Osteocyte (in vitro differentiated cells): ENCODE measurements around the gene GPRIN1. TPM values are rescaled to one million over a fixed set of nuclear protein-coding genes. Genes with fewer than 3 reads are reported as not detected.
"Not testable (repeated sequence)": the region's sequence is repeated elsewhere in the genome, so short reads cannot be mapped to it uniquely, and the experiment has no call there.

ENCODE experiments used
- DNase-seq: peaks from one replicate; pipeline ENCODE4 v3.0.0; 2021; ENCODE audit warnings: mixed read lengths; ENCODE audit not compliant: unreplicated experiment; ENCODE audit errors: extremely low spot score
- H3K27ac Mint-ChIP-seq: one replicate; pipeline ENCODE4 v1.8.0; 2021; ENCODE audit warnings: mild to moderate bottlenecking, mixed read lengths; ENCODE audit not compliant: unreplicated experiment
- H3K27me3 Mint-ChIP-seq: one replicate; pipeline ENCODE4 v1.8.0; 2021; ENCODE audit warnings: mixed read lengths; ENCODE audit not compliant: unreplicated experiment
- H3K36me3 Mint-ChIP-seq: one replicate; pipeline ENCODE4 v1.8.0; 2021; ENCODE audit warnings: mixed read lengths; ENCODE audit not compliant: unreplicated experiment
- H3K4me1 Mint-ChIP-seq: one replicate; pipeline ENCODE4 v1.8.0; 2021; ENCODE audit warnings: mixed read lengths; ENCODE audit not compliant: unreplicated experiment
- H3K4me3 Mint-ChIP-seq: one replicate; pipeline ENCODE4 v1.8.0; 2021; ENCODE audit warnings: mild to moderate bottlenecking, moderate library complexity, mixed read lengths; ENCODE audit not compliant: unreplicated experiment
- H3K9me3 Mint-ChIP-seq: one replicate; pipeline ENCODE4 v1.8.0; 2021; ENCODE audit warnings: mixed read lengths; ENCODE audit not compliant: unreplicated experiment
- CTCF ChIP-seq: fragments of 200-600 bp; sonication (generic); IDR thresholded peaks from 2 replicates; pipeline ENCODE4 v1.5.0; 2021; ENCODE audit warnings: antibody characterized with exemption, mild to moderate bottlenecking, moderate library complexity
- total RNA-seq: library from RNA; stranded (reverse); gene quantifications from 2 replicates; pipeline ENCODE4 v1.2.1, GENCODE V29; 2021

GPRIN1 gene
- total RNA-seq, 1 donor from 2014 or later, result 1.6 TPM

DNA sequence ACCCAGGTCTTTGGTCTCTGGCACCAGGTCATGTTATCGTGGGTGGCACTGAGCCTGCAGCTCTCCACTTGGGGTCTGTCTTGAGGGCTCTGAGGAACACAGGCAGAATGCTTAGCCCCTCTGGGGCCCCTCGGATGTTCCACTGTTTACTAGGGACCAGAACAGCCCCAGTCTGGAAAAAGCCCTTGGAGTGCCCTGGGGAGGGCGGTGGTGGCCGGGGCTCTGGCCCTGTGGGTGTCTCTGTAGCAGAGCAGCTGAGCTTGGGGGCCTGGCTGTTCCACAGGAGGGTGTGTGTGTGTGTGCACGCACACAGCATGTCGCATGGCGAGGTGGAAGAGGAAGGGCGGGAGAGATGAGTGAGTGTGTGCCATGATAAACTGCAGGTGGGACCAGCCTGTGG lies 15.4 kb downstream of the GPRIN1 start:
- H3K27ac Mint-ChIP-seq, result no peak overlapping the region
- no peaks in the 10 kb centered on the region for H3K27me3 Mint-ChIP-seq
- H3K4me3 Mint-ChIP-seq, result no peak overlapping the region
- no peak for TF ChIP-seq CTCF
- no peaks in the 10 kb centered on the region for H3K36me3 Mint-ChIP-seq
- H3K9me3 Mint-ChIP-seq, result no peaks in the 10 kb centered on the region
- H3K4me1 Mint-ChIP-seq, result no peaks in the 10 kb centered on the region
- no peak for DNase-seq

DNA sequence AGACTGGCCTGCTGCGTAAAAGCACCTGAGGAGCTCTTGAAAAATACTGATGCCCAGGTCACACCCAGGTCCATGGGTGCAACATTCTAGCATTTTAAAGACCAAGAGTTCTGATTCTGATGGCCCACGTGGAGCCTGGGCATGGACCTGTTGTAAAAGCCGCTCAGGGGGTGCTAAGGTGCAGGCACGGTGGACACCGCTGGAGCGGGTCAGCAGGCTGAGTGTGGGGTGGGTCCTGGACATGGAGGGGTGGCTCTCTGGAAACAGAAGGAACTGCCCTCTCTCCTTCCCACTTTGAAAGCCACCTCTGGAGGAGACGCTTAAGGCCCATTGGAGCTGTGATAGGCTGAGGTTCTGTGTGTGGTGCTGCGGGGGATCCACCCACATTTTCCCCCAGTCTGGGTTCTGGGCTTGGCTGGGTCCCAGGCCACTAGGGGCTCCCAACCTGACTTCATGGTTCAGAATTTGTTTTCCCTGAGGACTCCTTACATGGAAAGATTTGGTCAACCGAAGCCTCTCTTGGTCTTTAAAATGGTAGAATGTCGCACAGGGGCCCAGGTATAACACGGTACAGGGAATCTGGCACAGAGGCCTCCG lies 16.6 kb downstream of the GPRIN1 start:
- H3K9me3 Mint-ChIP-seq, result no peaks in the 10 kb centered on the region
- no peak overlapping the region for H3K4me3 Mint-ChIP-seq
- H3K36me3 Mint-ChIP-seq, result no peaks in the 10 kb centered on the region
- no peak overlapping the region for H3K27ac Mint-ChIP-seq
- no peaks in the 10 kb centered on the region for H3K27me3 Mint-ChIP-seq
- no peaks in the 10 kb centered on the region for H3K4me1 Mint-ChIP-seq
- DNase-seq, result no peak
- TF ChIP-seq CTCF, result no peak

- Mint-ChIP-seq H3K4me1 (no peaks in the 10 kb centered on the region), H3K27me3 (no peaks in the 10 kb centered on the region), H3K36me3 (no peaks in the 10 kb centered on the region), H3K4me3 (no peak overlapping the region), H3K9me3 (no peaks in the 10 kb centered on the region), H3K27ac (no peak overlapping the region)
- DNase-seq, result no peak
- no peak for TF ChIP-seq CTCF
Measured at GRCh38 chr5:176592573-176592972, 17.4 kb downstream of the GPRIN1 start.

- H3K27ac Mint-ChIP-seq, H3K4me3 Mint-ChIP-seq, H3K9me3 Mint-ChIP-seq, H3K27me3 Mint-ChIP-seq, H3K4me1 Mint-ChIP-seq, H3K36me3 Mint-ChIP-seq, DNase-seq: not testable (repeated sequence)
Measured at GRCh38 chr5:176591667-176592066, 18.3 kb downstream of the GPRIN1 start.

DNA sequence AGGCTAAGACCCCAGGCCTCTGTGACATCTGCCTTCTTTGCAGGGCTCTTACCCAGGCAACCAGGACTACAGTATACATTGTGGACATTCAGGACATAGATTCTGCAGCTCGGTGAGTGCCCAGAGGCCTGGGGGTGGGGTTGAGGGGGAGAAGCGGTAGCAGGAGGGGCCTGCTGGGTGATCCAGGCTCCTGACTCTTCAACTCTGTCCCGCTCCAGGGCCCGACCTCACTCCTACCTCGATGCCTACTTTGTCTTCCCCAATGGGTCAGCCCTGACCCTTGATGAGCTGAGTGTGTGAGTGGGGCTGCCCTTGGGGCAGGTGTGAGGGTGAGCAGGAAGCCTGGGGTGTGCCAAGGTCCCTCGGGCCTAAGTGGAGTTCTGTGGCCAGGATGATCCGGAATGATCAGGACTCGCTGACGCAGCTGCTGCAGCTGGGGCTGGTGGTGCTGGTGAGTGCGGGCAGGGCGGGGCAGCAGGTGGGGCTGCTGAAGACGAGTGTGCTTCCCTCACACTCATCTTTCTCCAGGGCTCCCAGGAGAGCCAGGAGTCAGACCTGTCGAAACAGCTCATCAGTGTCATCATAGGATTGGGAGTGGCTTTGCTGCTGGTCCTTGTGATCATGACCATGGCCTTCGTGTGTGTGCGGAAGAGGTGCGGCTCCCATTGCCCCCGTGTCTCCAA lies 19.8 kb downstream of the GPRIN1 start:
- H3K36me3 Mint-ChIP-seq, result no peaks in the 10 kb centered on the region
- H3K27me3 Mint-ChIP-seq, result no peaks in the 10 kb centered on the region
- H3K27ac Mint-ChIP-seq, result no peak overlapping the region
- no peaks in the 10 kb centered on the region for H3K4me1 Mint-ChIP-seq
- no peak for DNase-seq
- TF ChIP-seq CTCF, result no peak
- H3K4me3 Mint-ChIP-seq, result no peak overlapping the region
- no peaks in the 10 kb centered on the region for H3K9me3 Mint-ChIP-seq
